Measurements from ENCODE around the gene STK38.
"Not testable (repeated sequence)": the region's sequence is repeated elsewhere in the genome, so short reads cannot be mapped to it uniquely, and the experiment has no call there.

STK38 gene

GRCh38 chr6:36479256-36479655 lies 68.0 kb downstream of the STK38 start:
- DNase-seq, result no peak

- DNase-seq, result no peak
Observed at GRCh38 chr6:36478051-36478526, 69.2 kb downstream of the STK38 start.

- no peak for DNase-seq
Observed at GRCh38 chr6:36469946-36470345, 77.3 kb downstream of the STK38 start.

GRCh38 chr6:36469148-36469661 lies 78.1 kb downstream of the STK38 start:
- DNase-seq, result no peak

- DNase-seq, result no peak
Observed at GRCh38 chr6:36467625-36468024, 79.7 kb downstream of the STK38 start.

- DNase-seq, result no peak
Observed at GRCh38 chr6:36464233-36464632, 83.0 kb downstream of the STK38 start.

- DNase-seq, result no peak
Observed at GRCh38 chr6:36463676-36464075, 83.6 kb downstream of the STK38 start.

GRCh38 chr6:36461646-36462045 lies 85.6 kb downstream of the STK38 start:
- no peak for DNase-seq

- DNase-seq, result no peak
Observed at GRCh38 chr6:36460916-36461315, 86.4 kb downstream of the STK38 start.

GRCh38 chr6:36459501-36459900 lies 87.8 kb downstream of the STK38 start:
- DNase-seq, result no peak

GRCh38 chr6:36455486-36456027 lies 91.7 kb downstream of the STK38 start:
- DNase-seq, result no peak

- DNase-seq, result not testable (repeated sequence)
Observed at GRCh38 chr6:36452897-36453296, 94.4 kb downstream of the STK38 start.

GRCh38 chr6:36449173-36449572 lies 98.1 kb downstream of the STK38 start:
- not testable (repeated sequence) for DNase-seq

GRCh38 chr6:36445621-36446020 lies 101.7 kb downstream of the STK38 start:
- no peak for DNase-seq

GRCh38 chr6:36444470-36444869 lies 102.8 kb downstream of the STK38 start:
- no peak for DNase-seq
